ENCODE measurements around the gene VMA21.

The VMA21 gene

DNA sequence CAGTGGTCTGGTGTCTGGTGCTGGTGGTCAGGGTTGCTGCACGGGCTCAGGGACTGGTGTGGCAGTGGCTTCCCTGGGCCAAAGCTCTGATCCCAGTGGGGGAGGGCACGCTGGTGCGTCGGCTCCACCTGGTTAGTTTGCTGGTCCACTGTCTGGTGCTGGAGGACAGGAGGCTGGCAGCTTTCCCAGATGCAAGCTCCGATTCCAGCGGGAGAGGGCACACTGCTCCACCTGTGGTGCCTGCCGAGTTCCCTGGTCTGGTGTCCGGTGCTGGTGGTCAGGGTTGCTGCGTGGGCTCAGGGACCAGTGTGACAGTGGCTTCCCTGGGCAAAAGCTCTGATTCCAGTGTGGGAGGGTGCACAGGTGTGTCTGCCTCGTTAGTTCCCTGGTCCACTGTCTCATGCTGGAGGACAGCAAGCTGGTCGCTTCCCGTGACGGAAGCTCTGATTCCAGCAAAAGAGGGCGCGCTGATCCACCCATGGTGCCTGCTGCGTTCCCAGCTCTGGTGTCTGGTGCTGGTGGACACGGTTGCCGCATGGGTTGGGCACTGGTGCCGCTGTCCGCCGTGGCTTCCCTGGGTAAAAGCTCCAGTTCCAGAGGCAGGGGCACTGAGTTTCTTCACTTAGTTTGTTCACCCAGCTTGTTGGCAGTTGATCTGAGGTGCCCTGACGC, 5.8 kb downstream of the VMA21 start:
- Mint-ChIP-seq H3K9me3 (no peaks in the 10 kb centered on the region), H3K4me3 (no peak overlapping the region), H3K36me3 (ENCODE audit: low read depth) (peaks cover 36% of the 10 kb centered on the region), H3K27me3 (no peaks in the 10 kb centered on the region), H3K4me1 (ENCODE audit: low read depth) (peaks cover 20% of the 10 kb centered on the region), H3K27ac (no peak overlapping the region)
- intact Hi-C loops (cut with micrococcal nuclease) = no loop called here

DNA sequence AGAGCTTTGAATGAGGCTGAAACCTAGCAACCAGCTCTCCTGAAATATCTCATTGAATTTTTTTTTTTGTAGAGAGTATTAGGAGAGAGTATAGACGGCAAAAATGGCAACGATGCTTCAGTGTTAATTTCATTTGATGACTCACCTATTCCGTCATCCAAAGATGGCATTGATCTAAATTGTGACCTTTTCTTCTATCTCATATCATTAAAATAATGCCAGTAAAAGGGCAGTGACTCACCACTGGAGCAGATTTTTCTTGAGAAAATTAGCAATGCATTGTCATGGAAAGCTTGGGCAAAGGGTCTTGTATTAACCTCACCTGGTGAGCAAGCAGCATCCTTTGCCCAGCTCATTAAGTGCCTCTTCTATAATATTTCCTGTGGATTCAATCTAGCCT, 19.6 kb downstream of the VMA21 start:
- Mint-ChIP-seq H3K4me1 (ENCODE audit: low read depth) (no peaks in the 10 kb centered on the region), H3K4me3 (no peak overlapping the region), H3K36me3 (ENCODE audit: low read depth) (peaks cover 20% of the 10 kb centered on the region), H3K9me3 (no peaks in the 10 kb centered on the region), H3K27me3 (no peaks in the 10 kb centered on the region), H3K27ac (no peak overlapping the region)
- intact Hi-C loops (cut with micrococcal nuclease) = no loop called here

DNA sequence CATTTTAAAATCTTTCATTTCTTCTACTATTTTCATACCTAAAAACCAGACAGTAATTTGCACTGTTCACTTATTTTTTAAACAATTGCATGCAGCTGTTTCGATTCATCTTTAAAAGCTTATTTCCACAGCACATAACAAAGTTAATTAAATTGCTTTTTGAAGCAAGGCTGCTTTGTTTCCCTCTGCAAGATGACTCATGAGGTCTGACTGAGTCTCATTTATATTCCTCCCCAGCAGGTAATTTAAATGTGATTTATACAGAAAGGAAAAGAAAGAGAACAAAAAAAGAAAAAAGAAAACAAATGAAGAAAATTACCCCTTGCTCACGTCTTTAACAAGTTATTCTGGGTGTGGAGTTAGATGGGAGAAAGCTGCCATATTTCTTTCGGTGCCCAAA, 22.8 kb downstream of the VMA21 start:
- no peak overlapping the region for H3K4me3 Mint-ChIP-seq
- no peaks in the 10 kb centered on the region for H3K27me3 Mint-ChIP-seq
- peaks cover 14% of the 10 kb centered on the region for H3K36me3 Mint-ChIP-seq (ENCODE audit: low read depth)
- H3K4me1 Mint-ChIP-seq (ENCODE audit: low read depth) = no peaks in the 10 kb centered on the region
- intact Hi-C loops (cut with micrococcal nuclease) = no loop called here
- H3K27ac Mint-ChIP-seq = no peak overlapping the region
- H3K9me3 Mint-ChIP-seq = no peaks in the 10 kb centered on the region

DNA sequence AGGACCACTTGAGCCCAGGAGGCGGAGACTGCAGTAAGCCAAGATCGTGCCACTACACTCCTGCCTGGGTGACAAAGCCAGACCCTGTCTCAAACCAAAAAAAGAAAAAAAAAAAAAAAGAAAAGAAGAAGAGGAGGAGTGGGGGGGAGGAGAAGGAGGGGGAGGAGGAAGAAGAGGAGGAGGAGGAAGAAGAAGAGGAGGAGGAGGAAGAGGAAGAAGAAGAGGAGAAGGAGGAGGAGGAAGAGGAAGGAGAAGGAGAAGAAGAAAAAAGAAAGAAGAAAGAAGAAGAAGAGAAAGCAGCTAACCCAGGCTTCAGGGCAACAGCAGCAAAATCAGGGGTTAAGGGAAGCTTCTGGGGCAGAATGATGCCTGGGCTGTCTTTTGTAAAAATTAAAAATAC, 27.5 kb downstream of the VMA21 start:
- Mint-ChIP-seq H3K4me3 (no peak overlapping the region), H3K36me3 (ENCODE audit: low read depth) (peaks cover 6% of the 10 kb centered on the region), H3K27me3 (no peaks in the 10 kb centered on the region), H3K27ac (no peak overlapping the region), H3K4me1 (ENCODE audit: low read depth) (no peaks in the 10 kb centered on the region), H3K9me3 (no peaks in the 10 kb centered on the region)
- intact Hi-C loops (cut with micrococcal nuclease) = no loop called here

GRCh38 chrX:151448509-151448908, 51.5 kb downstream of the VMA21 start:
- Mint-ChIP-seq H3K4me1 (ENCODE audit: low read depth) (no peaks in the 10 kb centered on the region), H3K36me3 (ENCODE audit: low read depth) (no peaks in the 10 kb centered on the region), H3K4me3 (no peak overlapping the region), H3K9me3 (no peaks in the 10 kb centered on the region), H3K27ac (no peak overlapping the region), H3K27me3 (no peaks in the 10 kb centered on the region)
- intact Hi-C loops (cut with micrococcal nuclease) = no loop called here

- H3K27me3 Mint-ChIP-seq = no peaks in the 10 kb centered on the region
Observed at GRCh38 chrX:151458824-151459223, 61.8 kb downstream of the VMA21 start.

More at GRCh38 chrX:151458824-151459223, 61.8 kb downstream of the VMA21 start:
- no peak overlapping the region for H3K4me3 Mint-ChIP-seq
- no peak overlapping the region for H3K27ac Mint-ChIP-seq
- no peaks in the 10 kb centered on the region for H3K4me1 Mint-ChIP-seq (ENCODE audit: low read depth)
- intact Hi-C loops (cut with micrococcal nuclease) = no loop called here
- no peaks in the 10 kb centered on the region for H3K9me3 Mint-ChIP-seq
- no peaks in the 10 kb centered on the region for H3K36me3 Mint-ChIP-seq (ENCODE audit: low read depth)

Measured in dendritic cell treated with granulocyte-macrophage colony-stimulating factor and Interleukin-4, amounts not matched to agents 40 ng/mL and 50 ng/mL, for 4 days (primary cell).